Measurements from ENCODE around the gene GYS1. TPM values are rescaled to one million over a fixed set of nuclear protein-coding genes. Genes with fewer than 3 reads are reported as not detected.

GYS1 gene
- total and polyA plus RNA-seq, 2 of the 8 experiments (the other 6 are each of a cell fraction or from before 2014, with no cell fraction given): 30.0 to 38.7 TPM

DNA sequence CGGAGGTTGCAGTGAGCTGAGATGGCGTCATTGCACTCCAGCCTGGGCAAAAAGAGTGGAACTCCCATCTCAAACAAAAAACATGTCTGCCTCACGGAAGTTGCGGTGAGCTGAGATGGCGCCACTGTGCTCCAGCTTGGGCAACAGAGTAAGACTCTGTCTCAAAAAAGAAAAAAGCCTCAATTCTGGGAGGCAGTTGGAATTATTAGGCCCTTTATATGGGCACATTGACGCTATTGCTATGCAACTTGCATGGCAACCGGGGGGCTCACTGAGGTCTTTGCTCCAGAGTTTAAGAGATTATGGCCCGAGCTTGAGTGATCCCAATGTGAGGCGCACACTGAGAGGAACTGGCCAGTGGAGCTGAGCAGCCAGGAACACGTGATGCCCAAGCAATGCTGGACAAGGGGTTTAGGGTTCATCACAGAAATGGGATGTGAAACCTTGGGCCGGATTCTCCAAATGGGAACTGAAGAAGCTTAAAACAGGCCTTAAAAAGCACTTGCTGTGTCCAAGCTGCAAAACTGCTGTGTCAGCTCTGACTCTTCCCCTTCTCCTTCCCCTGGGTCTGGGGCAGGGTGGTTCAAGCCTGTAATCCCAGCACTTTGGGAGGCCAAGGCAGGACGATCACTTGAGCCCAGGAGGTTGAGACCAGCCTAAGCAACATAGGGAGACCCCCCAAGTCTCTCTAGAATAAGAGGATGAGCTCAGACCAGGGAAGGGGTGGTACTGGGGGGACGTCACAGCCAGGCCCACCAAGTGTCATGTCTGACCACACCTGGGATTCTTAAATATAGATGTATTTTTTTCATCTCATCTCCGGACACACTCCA is 25.5 kb downstream of the GYS1 start:
- Histone ChIP-seq H3K14ac (ENCODE audit: insufficient read length) (no peak overlapping the region), H2BK12ac (ENCODE audit: low read depth, low read length) (no peak overlapping the region), H3K9ac (replicated peaks in 1 of 4; ENCODE audit: extremely low read depth in 1 of 4, low read depth in 3 of 4, low read length in 3 of 4) (no peak overlapping the region), H3K56ac (replicated peaks; ENCODE audit: insufficient read length, low read depth, low read length) (no peak overlapping the region), H3K79me2 (ENCODE audit: control insufficient read depth in 1 of 2, insufficient read depth in 2 of 2, low read length in 2 of 2) (peaks cover 0 to 13% of the 10 kb centered on the region in 2 experiments; a peak in 2 of 4 replicates), H3K23ac (ENCODE audit: insufficient read length) (no peak overlapping the region), H2BK20ac (ENCODE audit: low read length) (no peak overlapping the region), H3K4ac (replicated peaks; ENCODE audit: insufficient read length, low read depth, low read length) (no peak overlapping the region), H2BK5ac (ENCODE audit: low read depth, low read length) (no peak overlapping the region), H4K91ac (replicated peaks; ENCODE audit: insufficient read length, low read length) (no peak overlapping the region), H3K9me3 (ENCODE audit: insufficient read depth in 2 of 2, low read depth in 1 of 2, low read length in 1 of 2) (no peaks in the 10 kb centered on the region), H3K36me3 (ENCODE audit: control insufficient read depth in 2 of 4, insufficient read depth in 4 of 4, low read length in 3 of 4) (peaks cover 2 to 28% (median 10%) of the 10 kb centered on the region in 4 experiments; a peak in 5 of 8 replicates), H3K18ac (ENCODE audit: extremely low read depth, low read length) (peak overlapping the region; percentile 6; the same call in 1 of the 2 replicates), H2BK120ac (replicated peaks; ENCODE audit: low read depth, low read length) (no peak overlapping the region), H3K27ac (ENCODE audit: low read depth, low read length) (no peak overlapping the region), H2BK15ac (ENCODE audit: low read length) (no peak overlapping the region), H3K27me3 (replicated peaks in 1 of 4; ENCODE audit: control insufficient read depth in 3 of 4, extremely low read depth in 1 of 4, insufficient read depth in 3 of 4, low read length in 3 of 4) (no peaks in the 10 kb centered on the region), H4K5ac (ENCODE audit: insufficient read length, low read depth, low read length) (no peak overlapping the region), H2AFZ (ENCODE audit: low read length) (no peak overlapping the region), H2AK5ac (ENCODE audit: low read depth, low read length) (no peak overlapping the region), H3K23me2 (ENCODE audit: low read depth, low read length) (peaks cover 17% of the 10 kb centered on the region; the same call in 1 of the 2 replicates), H3K4me1 (replicated peaks in 1 of 4; ENCODE audit: control insufficient read depth in 3 of 4, insufficient read depth in 4 of 4, low read length in 3 of 4) (peaks cover 4 to 15% (median 9%) of the 10 kb centered on the region in 4 experiments), H4K20me1 (replicated peaks in 1 of 2; ENCODE audit: control insufficient read depth in 1 of 2, insufficient read depth in 2 of 2, low read length in 2 of 2) (peaks cover 3 to 13% of the 10 kb centered on the region in 2 experiments), H3K79me1 (ENCODE audit: low read depth, low read length) (peaks cover 2% of the 10 kb centered on the region; the same call in 1 of the 2 replicates), H4K8ac (ENCODE audit: extremely low read depth, insufficient read depth, low read length) (no peak overlapping the region), H3K4me2 (ENCODE audit: insufficient read depth in 1 of 2, low read depth in 2 of 2, low read length in 2 of 2) (no peak overlapping the region), H3K4me3 (ENCODE audit: extremely low read depth in 1 of 4, insufficient read depth in 2 of 4, low read depth in 3 of 4, low read length in 4 of 4) (no peak overlapping the region)
- POLR2A ChIA-PET (ENCODE audit: partially characterized antibody): interaction anchor here (0.6 to 5.4 kb wide), 24 partner anchors 9 to 348 kb away, joined by 3 to 56 read pairs (median 3); partner anchors contain the start of genes BAX, GYS1, NUCB1 and PPP1R15A
- DNase-seq (ENCODE audit: low read depth in 1 of 2, low spot score in 2 of 2): no peak
- CTCF ChIA-PET (ENCODE audit: partially characterized antibody): interaction anchor here (0.6 to 1.4 kb wide), 11 partner anchors 9 to 463 kb away, joined by 3 to 6 read pairs (median 3); partner anchors contain the start of genes GYS1 and RUVBL2
- no peak for TF ChIP-seq RBBP5 (IDR thresholded peaks at IDR 0.05; ENCODE audit: borderline replicate concordance, low read depth, low read length)
- TF ChIP-seq, protein P1, sequence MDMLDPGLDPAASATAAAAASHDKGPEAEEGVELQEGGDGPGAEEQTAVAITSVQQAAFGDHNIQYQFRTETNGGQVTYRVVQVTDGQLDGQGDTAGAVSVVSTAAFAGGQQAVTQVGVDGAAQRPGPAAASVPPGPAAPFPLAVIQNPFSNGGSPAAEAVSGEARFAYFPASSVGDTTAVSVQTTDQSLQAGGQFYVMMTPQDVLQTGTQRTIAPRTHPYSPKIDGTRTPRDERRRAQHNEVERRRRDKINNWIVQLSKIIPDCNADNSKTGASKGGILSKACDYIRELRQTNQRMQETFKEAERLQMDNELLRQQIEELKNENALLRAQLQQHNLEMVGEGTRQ (IDR thresholded peaks at IDR 0.05; ENCODE audit: low read length): peak; percentile 10; the same call in 1 of the 2 replicates
- TF ChIP-seq BACH1 (IDR thresholded peaks at IDR 0.05; ENCODE audit: low read length): peak; percentile 36; the same call in 1 of the 2 replicates
- peak; percentile 56; the same call in 1 of the 2 replicates for TF ChIP-seq MAFK (IDR thresholded peaks at IDR 0.05; ENCODE audit: low read depth, low read length)
- TF ChIP-seq POLR2A (IDR thresholded peaks at IDR 0.05; ENCODE audit: control extremely low read depth in 1 of 2, low read depth in 2 of 2, low read length in 2 of 2): peak; percentile 32 to 55
- TF ChIP-seq, protein P2, sequence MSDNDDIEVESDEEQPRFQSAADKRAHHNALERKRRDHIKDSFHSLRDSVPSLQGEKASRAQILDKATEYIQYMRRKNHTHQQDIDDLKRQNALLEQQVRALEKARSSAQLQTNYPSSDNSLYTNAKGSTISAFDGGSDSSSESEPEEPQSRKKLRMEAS (IDR thresholded peaks at IDR 0.05): no peak
- TF ChIP-seq POLR2AphosphoS5 (IDR thresholded peaks at IDR 0.05; ENCODE audit: low read depth, low read length): peak; percentile 60; the same call in 1 of the 2 replicates
- TF ChIP-seq, protein P3, sequence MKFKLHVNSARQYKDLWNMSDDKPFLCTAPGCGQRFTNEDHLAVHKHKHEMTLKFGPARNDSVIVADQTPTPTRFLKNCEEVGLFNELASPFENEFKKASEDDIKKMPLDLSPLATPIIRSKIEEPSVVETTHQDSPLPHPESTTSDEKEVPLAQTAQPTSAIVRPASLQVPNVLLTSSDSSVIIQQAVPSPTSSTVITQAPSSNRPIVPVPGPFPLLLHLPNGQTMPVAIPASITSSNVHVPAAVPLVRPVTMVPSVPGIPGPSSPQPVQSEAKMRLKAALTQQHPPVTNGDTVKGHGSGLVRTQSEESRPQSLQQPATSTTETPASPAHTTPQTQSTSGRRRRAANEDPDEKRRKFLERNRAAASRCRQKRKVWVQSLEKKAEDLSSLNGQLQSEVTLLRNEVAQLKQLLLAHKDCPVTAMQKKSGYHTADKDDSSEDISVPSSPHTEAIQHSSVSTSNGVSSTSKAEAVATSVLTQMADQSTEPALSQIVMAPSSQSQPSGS (IDR thresholded peaks at IDR 0.05; ENCODE audit: low read length): peak; percentile 78
- 85% methylated on average over 14 of the region's 14 CpGs; no CpG with 5 or more reads in 1 of the 2 experiments for WGBS, 2 experiments (ENCODE audit: extremely low coverage in 1 of 2, insufficient coverage in 1 of 2, insufficient read length in 1 of 2, insufficient replicate concordance in 2 of 2, low coverage in 1 of 2, low lambda C conversion rate in 2 of 2, missing lambda C conversion rate in 1 of 2)
- no peak for FAIRE-seq

Data from H1 (cell line).